IPS-15b (cell line): ENCODE measurements around the gene RUVBL1.

Experiments
- H3K27me3 ChIP-seq: one replicate; pipeline ENCODE4 v1.6.1; 2013; ENCODE audit warnings: low read length; ENCODE audit not compliant: control insufficient read depth, insufficient read depth
- H3K36me3 ChIP-seq: one replicate; pipeline ENCODE4 v1.6.1; 2013; ENCODE audit warnings: low read length; ENCODE audit not compliant: control insufficient read depth, insufficient read depth
- H3K4me1 ChIP-seq: one replicate; pipeline ENCODE4 v1.6.1; 2013; ENCODE audit warnings: mild to moderate bottlenecking, low read length; ENCODE audit not compliant: control insufficient read depth, insufficient read depth
- H3K4me3 ChIP-seq: one replicate; pipeline ENCODE4 v1.5.1; 2013; ENCODE audit warnings: low read depth, low read length
- H3K9ac ChIP-seq: one replicate; pipeline ENCODE4 v1.6.1; 2013; ENCODE audit warnings: low read depth, mild to moderate bottlenecking, low read length
- H3K9me3 ChIP-seq: one replicate; pipeline ENCODE4 v1.6.1; 2013; ENCODE audit warnings: mild to moderate bottlenecking, low read length; ENCODE audit not compliant: control insufficient read depth, insufficient read depth

RUVBL1 gene

GRCh38 chr3:128079823-128080222 is 43.8 kb downstream of the RUVBL1 start:
- peaks cover 28% of the 10 kb centered on the region for H3K36me3 ChIP-seq
- no peaks in the 10 kb centered on the region for H3K9me3 ChIP-seq
- H3K4me1 ChIP-seq, result peaks cover 2% of the 10 kb centered on the region
- no peak overlapping the region for H3K9ac ChIP-seq
- no peak overlapping the region for H3K4me3 ChIP-seq
- peaks cover 2% of the 10 kb centered on the region for H3K27me3 ChIP-seq

DNA sequence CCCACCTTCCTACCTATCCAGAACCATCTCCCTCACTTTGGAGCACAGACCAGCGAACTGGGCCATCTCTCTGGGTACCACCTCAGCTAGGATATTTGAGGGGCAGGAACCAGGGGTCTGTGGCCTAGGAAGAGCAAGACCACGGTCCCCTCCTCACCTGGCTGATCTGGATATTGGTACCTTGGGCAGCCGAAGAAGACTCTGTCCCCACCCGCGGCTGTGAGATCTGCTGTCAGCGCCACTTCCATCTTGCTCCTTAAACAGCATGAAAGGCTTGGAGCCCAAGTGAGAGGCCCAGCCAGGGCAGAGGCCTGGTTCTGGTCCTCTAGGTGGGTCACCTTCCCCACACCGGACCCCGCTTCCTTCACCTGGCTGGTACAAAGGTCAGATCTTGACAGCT is 44.7 kb downstream of the RUVBL1 start:
- Histone ChIP-seq H3K36me3 (peaks cover 28% of the 10 kb centered on the region), H3K4me1 (peaks cover 2% of the 10 kb centered on the region), H3K27me3 (peaks cover 2% of the 10 kb centered on the region), H3K4me3 (no peak overlapping the region), H3K9ac (no peak overlapping the region), H3K9me3 (no peaks in the 10 kb centered on the region)

DNA sequence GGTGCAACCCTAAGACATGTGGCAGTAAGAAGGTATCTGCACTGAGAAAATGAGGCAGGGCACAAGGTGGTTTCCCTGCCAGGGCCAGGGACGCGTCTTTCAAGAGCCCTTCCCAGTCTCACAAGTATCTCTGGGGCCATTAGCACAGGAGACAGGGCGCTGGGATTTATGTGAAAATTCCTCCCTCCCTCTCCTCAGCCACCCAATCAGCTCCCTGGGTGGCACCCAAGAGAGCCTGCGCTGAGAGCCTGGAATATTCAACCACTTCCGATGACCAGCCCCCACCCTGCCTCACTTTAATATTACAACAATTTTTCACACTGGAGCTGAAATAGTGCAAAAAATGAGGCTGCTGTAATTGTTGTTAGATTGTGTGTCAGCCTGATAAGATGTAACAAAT is 45.3 kb downstream of the RUVBL1 start:
- Histone ChIP-seq H3K9me3 (no peaks in the 10 kb centered on the region), H3K36me3 (peaks cover 25% of the 10 kb centered on the region), H3K4me3 (no peak overlapping the region), H3K9ac (no peak overlapping the region), H3K27me3 (peaks cover 2% of the 10 kb centered on the region), H3K4me1 (peaks cover 2% of the 10 kb centered on the region)

GRCh38 chr3:128077665-128078064 is 45.9 kb downstream of the RUVBL1 start:
- Histone ChIP-seq H3K9ac (no peak overlapping the region), H3K4me3 (no peak overlapping the region), H3K9me3 (no peaks in the 10 kb centered on the region), H3K36me3 (peaks cover 18% of the 10 kb centered on the region), H3K4me1 (peaks cover 2% of the 10 kb centered on the region), H3K27me3 (peaks cover 2% of the 10 kb centered on the region)

GRCh38 chr3:128077202-128077624 is 46.4 kb downstream of the RUVBL1 start:
- Histone ChIP-seq H3K4me1 (peaks cover 2% of the 10 kb centered on the region), H3K36me3 (peaks cover 18% of the 10 kb centered on the region), H3K27me3 (peaks cover 2% of the 10 kb centered on the region), H3K9me3 (no peaks in the 10 kb centered on the region), H3K4me3 (peak overlapping the region; percentile 58), H3K9ac (no peak overlapping the region)

DNA sequence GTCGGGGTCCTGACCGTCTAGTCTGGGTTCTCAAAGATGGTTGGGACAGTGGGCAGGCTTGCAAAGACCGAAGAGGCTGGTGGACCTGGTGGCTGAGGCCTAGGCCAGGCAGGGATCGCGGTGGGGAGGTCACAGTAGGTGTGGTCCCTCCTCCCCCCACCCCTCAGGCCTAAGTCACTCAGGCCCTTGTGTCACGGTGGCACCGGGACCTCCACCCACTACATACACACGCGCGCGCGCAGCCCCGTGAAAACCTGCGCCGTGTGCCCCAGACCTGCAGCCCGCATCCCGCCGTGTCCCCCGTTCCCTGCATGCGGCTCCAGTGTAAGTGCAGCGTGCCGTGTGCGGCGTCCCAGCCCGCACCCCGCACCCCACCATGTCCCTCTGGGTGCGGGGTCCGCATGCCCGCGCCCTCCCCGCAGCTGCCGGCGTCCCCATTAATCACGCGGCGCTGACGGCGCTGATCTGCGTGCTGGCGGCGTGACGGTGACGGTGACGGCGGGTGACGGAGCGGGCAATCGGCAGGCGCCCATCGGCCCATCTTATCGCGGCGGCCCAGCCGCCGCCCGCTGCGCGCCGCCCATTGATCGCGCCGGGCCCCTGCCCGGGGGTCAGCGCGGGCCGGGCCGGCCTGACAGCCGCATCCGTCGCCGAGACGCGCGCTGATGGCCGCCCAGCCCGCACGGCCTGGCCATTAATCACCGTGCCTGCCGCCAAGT is 47.0 kb downstream of the RUVBL1 start:
- peaks cover 20% of the 10 kb centered on the region for H3K36me3 ChIP-seq
- H3K9ac ChIP-seq, result no peak overlapping the region
- H3K27me3 ChIP-seq, result peaks cover 2% of the 10 kb centered on the region
- H3K4me1 ChIP-seq, result peaks cover 2% of the 10 kb centered on the region
- H3K9me3 ChIP-seq, result no peaks in the 10 kb centered on the region
- peak overlapping the region; percentile 58 for H3K4me3 ChIP-seq

DNA sequence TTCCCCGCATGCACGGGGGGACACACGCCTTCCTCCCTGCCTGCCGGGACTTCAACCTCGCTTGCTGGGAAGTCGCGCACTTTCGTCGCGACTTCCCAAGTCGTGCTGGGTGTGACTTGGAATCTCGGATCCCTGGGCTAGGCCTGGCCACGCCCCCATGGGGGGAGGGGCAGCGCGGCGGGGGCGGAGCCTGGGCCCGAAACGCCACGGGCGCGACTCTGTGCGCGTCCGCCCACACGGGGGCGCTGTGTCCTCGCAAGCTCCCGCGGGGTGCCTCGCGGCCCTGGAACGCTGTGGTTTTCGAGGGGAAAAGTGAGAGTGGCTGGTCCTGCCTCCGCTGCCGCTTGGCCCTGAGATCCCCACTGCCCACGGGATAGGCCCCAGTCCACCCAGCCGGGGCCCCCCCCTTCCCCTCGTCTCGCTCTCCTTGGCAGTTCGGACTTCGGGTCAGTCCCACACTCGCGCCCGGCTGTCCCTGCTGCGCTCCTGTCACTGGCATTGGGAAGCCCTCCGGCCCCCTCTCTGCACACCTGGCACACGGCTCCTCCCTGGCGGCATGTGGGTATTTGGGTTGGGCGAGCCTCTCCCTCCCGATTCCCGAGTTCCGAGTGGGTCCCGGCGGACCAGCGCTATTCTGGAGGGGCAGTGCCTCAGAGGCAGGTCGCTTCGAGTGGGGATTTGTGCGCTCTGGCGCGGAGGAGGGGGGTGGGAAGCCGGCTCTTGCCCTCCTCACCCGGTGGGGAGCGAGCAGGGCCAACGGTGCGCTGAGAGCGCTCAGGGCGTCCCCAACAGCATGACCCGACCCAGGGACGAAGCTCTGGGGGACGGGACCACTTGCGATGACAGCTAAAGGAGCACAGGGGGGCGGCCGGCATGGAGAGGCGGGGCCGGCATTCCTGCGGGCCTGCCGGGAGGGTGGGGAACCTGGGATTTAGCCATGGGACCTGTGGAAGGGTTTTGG is 47.8 kb downstream of the RUVBL1 start:
- H3K4me1 ChIP-seq, result peaks cover 2% of the 10 kb centered on the region
- peaks cover 20% of the 10 kb centered on the region for H3K36me3 ChIP-seq
- peaks cover 2% of the 10 kb centered on the region for H3K27me3 ChIP-seq
- H3K9me3 ChIP-seq, result no peaks in the 10 kb centered on the region
- H3K9ac ChIP-seq, result no peak overlapping the region
- peak overlapping the region; percentile 59 for H3K4me3 ChIP-seq

DNA sequence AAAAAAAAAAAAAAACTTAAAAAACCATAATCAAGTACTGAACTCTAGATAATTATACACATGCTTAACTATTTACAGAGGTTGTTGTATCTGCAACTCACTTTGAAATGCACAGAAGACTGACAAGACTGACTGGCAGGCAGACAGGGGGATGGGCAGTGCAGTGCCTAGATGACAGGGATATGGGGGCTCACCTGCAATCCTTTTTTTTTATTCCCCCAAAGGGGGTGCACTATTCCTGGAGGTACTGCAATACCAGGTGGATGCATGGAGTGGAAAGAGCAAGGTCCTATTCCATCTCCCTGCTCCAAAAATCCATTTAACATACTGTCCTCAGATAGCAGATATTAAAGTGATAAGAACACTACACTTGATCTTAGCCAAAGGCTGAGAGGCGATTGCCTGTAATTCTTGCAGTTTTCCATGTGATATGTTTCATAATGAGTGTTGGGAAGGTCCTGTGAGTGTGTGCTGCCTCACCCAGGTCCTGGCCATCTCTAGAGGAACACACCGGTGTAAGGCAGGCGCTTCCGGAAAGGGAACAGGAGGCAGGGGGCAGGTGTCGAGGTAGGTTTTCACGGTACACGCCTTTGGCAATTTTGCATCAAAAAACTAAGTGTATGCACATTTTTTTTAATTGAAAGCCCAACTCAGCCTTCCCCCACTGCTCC is 48.6 kb downstream of the RUVBL1 start:
- Histone ChIP-seq H3K9ac (no peak overlapping the region), H3K4me3 (peak overlapping the region; percentile 59), H3K36me3 (peaks cover 28% of the 10 kb centered on the region), H3K4me1 (peaks cover 2% of the 10 kb centered on the region), H3K9me3 (no peaks in the 10 kb centered on the region), H3K27me3 (peaks cover 2% of the 10 kb centered on the region)

GRCh38 chr3:128073807-128074206 is 49.8 kb downstream of the RUVBL1 start:
- peaks cover 2% of the 10 kb centered on the region for H3K27me3 ChIP-seq
- H3K9me3 ChIP-seq, result no peaks in the 10 kb centered on the region
- H3K4me1 ChIP-seq, result peaks cover 2% of the 10 kb centered on the region
- H3K36me3 ChIP-seq, result peaks cover 40% of the 10 kb centered on the region
- H3K4me3 ChIP-seq, result no peak overlapping the region
- H3K9ac ChIP-seq, result no peak overlapping the region

DNA sequence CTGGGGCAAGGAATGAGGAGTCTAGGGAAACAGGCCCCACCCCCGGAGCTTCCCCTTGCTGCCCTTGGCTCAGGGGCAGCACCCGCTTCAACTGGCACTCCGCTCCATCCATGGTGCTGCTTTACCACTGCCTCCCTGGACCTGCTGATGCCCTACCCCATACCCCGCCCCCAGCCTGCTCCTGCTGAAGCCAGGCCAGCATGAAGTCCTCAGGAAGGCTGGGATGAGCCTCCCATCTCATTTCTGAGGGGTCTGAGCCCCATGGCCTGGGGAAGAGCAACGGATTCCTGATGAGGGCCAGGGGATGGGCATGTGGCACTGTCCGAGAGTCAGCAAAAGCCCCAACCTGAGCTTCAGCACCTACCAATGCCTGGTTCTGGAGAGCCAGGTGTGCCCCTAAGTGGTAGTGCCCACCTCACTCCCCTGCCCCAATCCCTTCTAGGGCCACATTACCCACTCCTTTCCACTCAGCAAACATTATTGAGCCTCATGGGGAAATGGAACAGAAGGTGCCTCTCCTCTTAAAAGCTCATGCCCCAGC is 50.4 kb downstream of the RUVBL1 start:
- Histone ChIP-seq H3K9ac (no peak overlapping the region), H3K36me3 (peaks cover 44% of the 10 kb centered on the region), H3K9me3 (no peaks in the 10 kb centered on the region), H3K4me3 (no peak overlapping the region), H3K4me1 (peaks cover 2% of the 10 kb centered on the region), H3K27me3 (peaks cover 2% of the 10 kb centered on the region)

DNA sequence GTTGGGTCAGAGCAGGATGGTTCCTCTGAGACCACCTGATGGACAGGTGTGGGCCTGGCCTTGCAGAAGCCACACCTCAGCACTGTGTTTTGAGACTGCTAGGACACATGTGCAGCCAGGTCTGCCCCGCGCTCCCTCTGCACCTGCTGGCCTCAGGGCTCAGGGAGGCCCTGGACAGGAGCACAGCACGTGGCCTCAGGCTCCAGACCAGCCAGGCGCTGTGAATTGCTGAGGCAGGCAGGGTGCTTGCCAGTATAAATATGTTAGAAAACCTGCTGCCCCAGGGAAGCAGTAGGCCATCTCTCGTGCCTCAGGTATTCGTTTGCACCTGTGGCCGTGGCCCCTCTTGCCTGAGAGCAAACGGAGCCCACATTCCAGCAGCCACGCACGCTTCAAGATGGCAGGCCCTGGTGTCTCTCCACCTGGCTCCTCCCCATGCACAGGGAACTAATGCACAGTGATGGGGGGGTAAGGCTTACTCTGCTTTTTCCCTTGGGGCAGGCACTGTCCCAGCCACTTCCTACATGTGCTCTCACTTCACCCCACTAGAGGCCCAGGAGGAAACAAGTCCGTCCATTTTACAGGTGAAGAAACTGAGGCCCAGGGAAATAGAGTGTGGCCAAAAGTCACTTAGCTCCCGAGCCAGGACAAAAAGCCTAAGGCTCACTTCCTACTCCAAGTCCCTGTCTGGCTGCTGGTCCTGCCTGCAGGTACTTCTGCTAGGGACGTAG is 51.0 kb downstream of the RUVBL1 start:
- Histone ChIP-seq H3K36me3 (peaks cover 46% of the 10 kb centered on the region), H3K9me3 (no peaks in the 10 kb centered on the region), H3K9ac (no peak overlapping the region), H3K4me3 (no peak overlapping the region), H3K4me1 (peaks cover 2% of the 10 kb centered on the region), H3K27me3 (peaks cover 2% of the 10 kb centered on the region)
